Hematopoietic multipotent progenitor cell treated with erythropoietin and hydrocortisone succinate and interleukin-3 and kit ligand, for 6 days (in vitro differentiated cells): ENCODE results near the gene PRDM16.
A peak's percentile ranks its signal among the peaks of the same experiment; 100 is the strongest.

Experiments used
- DNase-seq: peaks from one replicate; pipeline ENCODE4 v3.0.0-alpha.2; 2015

Gene PRDM16

DNA sequence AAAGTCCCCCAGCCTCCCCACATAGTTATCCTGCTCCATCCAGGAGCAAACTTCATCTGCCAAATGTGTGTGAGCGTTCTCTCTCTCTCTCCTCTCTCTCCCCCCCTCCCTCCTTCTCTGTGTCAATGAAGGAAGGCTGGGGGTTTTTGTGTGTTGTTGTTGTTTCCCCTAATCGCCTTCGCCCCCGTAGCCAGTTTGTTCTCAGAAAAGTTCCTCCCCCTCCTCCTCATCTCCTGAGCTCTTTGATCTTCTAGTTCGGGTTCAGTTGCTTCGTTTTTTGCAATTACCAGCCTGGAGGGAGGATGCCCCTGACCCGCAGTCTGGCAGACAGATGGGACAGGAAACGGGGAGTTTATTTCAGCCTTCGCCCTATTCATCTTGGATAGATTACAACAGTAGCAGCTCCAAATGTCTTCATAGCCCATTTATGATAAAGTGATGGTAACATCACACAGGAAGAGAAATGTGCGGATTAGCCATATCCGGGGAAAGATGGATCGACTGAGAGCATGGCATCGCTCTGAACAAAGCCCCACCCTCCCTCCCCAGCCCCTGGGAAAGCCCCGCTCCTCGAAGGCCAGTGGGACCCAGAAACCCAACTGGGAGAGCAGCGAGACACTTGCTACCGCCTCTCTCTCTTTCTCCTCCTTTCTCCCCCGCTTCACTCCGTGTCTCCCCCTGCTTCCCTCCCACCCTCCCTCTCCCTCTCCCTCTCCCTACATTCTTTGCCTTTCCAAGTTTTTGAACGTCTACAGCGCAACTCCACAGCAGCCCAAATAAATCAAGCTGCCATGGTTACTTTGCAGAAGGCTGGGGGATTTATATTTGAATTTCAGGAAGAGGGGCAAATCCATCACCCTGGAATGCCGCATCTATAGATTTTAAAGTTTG is 245.7 kb downstream of the PRDM16 start:
- DNase-seq: no peak

DNA sequence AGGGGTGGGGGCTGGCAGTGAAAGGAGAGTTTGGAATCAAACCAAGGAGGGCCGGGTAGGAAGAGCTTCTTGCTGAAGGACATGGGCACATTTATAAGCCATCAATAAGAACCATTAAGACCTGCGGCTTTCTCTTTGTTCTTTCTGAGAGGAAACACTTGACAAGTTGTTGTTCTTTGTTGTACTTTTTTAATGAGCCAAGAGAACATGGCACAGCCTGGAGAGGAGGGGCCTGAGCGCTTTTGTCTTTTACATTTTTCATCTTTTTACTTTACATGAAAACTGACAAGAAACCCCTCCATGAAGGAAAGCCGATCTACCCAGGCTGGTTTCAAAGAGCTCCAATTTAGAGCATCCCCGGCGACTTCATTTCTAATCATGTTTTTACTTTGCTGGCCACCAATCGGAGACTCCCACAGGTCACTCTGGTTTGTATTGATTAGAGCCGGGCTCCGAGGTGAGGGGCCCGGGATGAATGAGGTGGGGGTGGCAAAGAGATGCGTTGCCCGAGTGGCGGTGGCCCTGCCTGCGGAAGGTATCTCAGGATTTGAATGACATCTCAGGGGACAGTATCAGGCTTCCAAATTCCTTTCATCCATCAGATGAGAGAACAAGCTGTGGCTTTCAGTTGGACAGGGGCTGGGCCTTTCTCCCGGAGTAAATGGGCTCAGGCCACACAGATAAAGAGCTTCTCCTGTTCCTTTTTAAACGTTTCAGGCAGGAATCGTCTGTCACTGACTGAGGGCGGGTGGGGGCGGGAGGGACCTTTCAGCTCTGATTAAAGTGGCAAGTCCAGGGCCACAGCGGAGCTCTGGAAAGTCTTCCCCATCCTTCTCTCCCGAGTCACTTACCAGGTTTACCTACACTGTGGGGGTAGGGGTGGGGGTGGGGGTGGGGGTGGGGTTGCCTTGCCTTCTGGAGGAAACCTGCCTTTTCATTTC is 246.7 kb downstream of the PRDM16 start:
- no peak for DNase-seq

DNA sequence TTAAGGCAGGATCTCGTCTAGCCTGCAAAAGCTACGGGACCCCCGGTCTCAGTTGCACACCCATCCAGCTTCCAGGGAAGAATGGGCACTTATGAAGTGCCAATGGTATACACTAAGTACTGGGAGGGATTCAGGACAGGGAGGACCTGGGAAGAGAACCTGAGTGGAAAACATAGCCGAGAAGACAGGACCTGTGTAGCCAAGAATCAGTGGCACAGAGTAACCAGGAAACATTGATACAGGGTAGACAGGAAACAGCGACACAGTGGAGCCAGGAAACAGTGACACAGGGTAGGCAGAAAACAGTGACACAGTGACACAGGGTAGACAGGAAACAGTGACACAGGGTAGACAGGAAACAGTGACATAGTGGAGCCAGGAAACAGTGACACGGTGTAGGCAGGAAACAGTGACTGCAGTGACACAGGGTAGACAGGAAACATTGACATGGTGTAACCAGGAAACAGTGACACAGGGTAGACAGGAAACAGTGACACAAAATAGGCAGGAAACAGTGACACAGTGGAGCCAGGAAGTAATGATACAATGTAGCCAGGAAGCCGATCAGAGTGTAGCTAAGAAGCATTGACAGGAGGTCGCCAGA is 247.4 kb downstream of the PRDM16 start:
- DNase-seq: peak; percentile 12

DNA sequence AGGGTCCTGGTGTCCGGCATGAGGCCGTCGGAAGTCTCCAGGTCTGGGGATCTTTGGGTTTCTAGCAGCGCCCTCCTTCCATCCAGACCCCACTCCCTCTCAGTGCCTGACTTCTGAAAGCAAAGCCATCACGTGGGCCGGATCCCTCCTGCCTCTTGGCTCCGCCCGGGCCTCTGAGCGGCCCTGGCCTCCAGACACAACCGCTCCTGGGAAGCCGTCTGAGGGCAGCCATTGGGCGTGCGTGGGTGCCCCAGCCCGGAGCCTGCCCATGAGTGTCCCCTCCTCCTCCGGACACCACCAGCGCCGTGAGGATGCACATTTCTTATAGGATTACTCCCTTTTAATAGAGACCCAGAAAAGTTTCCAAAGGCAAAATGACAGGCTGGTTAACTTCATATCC is 248.5 kb downstream of the PRDM16 start:
- no peak for DNase-seq

DNA sequence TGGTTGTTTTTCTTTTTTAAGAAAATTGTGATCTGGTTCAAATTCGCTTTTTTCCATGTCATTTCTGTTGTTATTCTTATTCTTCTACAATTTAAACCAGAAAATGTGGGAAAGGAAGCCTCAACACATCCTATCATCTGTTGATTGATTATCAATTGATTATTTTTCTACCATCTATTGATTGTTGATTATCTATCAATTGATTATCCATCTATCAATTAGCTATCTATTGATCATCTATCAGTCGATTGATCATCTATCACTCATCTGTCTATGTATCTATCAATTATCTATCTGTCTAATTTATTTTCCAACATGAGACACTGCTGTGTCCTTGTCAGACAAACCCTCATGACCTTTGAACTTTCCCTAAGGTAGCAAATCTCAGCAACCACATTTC is 249.3 kb downstream of the PRDM16 start:
- DNase-seq: no peak

DNA sequence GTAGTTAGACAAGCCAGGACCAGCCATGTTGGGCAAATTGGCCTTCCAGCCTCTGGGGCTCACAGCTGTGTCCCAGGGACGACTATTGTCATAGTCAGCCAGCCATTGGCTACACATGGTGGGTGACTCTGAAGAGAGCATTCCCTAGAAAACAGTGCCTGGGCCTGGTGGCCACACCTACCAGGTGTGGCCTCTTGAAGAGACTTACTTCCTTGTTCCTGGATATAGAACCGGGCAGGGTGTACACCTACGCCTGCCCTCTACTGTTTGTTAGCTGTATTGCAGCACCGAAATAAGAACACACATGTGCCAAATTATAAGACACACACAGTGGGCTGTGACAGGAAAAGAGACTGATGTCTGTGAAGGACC is 250.9 kb downstream of the PRDM16 start:
- peak; percentile 84 for DNase-seq

DNA sequence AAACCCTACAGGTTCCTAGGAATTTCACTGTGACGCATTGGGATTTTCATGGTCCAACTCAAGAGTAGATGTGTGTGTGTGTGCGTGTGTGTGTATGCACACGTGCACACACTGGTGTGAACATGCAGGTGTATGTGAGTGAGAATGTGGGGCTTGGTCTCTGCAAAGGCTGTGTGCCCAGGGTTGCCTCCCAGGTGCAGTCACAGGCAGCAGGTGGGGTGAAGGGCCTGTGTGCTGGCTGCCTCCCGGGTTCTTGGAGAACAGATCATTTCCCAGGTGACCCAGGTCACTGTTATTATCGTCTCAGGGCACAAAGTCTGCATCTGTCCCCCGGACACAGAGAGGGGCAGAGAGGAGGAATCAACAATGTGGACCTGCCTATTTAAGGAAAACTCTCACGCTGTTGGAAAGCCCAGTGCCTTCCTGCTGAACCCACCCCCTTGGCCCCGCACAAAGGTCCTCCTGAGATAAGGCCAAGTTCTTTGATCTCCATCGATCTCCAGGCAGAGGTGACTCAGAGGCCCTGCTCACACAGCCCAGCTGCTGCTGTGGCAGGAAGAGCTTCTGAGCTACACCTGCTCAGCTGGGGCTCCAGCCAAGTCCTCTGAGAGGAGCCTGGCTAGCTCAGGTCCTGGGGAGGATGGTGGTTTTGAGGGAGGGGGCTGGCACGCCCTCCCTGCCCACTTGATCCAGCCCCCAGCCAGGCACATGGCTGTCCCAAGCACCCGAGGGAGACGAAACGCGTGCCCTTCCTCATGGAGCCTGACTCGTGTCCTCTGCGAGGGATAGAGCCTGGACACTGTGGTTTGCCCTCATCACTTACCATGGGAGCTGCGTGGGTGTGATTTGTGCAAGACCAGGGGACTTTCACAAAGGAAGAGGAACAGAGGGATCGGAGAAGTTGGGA is 251.5 kb downstream of the PRDM16 start:
- DNase-seq: no peak

DNA sequence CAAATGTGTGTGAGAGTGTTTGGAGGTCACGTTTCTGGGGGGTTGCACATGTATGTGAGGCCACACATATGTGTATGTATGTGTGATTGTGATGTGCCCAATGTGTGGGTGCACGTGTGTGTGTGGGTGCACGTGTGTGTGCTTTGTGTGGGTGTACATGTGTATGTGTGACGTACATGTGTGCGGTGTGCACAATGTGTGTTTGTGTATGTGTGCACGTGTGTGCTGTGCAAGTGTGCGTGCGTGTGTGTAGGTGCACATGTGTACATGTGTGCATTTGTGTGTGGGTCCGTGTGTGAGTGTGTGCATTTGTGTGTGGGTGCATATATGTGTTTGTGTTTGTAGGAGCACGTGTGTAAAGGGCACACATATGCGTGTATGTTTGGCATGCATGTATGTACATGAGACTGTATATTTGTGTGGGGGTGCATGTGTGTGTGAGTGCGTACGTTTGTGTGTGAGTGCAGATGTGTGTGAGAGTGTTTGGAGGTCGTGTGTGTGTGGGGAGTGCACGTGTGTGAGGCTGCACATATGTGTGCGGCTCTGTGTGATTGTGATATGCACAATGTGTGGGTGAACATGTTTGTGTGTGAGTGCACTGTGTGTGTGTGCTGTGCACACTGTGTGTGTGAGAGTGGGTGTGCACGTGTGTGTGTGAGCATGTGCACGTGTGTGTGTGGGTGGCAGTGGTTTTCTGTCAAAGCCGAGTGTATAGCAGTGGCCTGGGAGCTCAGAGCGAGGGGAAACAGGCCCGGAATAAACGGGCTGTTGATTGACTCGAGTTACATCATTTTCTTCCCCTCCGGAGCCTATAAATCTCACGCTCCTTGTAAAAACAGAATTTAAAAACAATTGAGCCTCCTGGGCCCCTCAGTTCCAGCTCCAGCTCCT is 252.8 kb downstream of the PRDM16 start:
- DNase-seq: peak; percentile 14

DNA sequence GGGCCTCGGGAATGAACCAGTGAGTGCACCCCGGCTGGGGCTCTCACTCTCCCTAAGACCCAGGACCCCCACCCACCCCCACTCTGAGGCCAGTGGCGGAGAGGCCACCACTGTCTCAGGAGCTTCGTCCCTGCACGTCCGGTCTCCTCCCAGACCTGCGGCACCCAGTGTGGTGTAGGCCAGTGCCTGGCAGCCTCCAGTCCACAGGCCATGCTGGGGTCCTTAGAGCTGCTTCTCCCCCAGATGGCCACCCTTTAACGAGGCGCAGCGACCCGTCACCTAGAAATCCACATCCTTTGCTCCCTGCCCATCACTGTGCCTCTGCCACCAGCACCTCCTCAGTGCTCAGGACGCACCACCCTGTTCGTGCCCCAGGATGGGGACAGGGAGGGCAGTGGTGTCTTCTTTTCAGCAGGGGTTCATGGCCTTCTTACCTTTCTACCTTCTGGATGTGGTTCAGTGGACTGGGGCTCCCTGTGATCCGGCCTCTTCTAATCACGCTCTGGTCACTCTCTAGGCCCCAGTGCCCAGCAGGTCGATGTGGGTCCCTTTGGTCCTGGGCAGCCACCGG is 253.5 kb downstream of the PRDM16 start:
- no peak for DNase-seq

DNA sequence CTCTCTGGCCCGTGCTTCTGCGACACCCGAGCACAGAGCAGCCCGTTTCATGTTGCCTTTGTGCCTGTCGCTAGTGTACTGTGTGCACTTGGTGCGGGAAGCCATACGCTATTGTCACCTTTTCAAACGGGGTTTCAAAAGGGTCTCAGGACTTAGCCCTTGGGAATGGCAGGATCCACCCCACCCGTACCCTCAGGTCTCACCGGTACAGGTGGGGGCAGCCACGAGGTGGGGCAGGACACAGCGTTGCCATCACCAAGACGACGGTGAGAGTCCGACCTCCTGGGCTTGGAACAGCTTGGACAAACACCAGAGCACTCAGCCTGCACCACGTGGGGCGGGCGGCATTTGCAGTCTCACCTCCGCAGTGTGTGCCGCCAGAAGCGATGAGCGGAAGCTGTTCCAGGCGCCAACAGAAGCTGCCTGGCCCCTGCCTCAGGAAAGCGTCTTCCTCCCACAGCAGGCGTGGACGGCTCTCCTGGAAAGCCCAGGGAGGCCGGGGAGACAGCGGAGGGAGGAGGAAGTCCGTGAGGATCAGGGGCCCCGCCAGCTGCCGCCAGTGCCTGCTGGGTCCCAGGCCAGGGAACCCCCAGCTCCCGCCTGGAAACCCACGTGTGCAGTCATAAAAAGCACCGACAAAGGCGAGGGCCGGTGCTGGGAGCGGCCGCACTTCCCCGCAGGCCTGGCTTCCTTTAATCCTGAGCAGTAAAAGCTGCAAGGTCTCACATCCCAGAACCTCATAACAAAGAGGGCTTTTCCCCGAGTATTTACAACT is 254.2 kb downstream of the PRDM16 start:
- DNase-seq: no peak

DNA sequence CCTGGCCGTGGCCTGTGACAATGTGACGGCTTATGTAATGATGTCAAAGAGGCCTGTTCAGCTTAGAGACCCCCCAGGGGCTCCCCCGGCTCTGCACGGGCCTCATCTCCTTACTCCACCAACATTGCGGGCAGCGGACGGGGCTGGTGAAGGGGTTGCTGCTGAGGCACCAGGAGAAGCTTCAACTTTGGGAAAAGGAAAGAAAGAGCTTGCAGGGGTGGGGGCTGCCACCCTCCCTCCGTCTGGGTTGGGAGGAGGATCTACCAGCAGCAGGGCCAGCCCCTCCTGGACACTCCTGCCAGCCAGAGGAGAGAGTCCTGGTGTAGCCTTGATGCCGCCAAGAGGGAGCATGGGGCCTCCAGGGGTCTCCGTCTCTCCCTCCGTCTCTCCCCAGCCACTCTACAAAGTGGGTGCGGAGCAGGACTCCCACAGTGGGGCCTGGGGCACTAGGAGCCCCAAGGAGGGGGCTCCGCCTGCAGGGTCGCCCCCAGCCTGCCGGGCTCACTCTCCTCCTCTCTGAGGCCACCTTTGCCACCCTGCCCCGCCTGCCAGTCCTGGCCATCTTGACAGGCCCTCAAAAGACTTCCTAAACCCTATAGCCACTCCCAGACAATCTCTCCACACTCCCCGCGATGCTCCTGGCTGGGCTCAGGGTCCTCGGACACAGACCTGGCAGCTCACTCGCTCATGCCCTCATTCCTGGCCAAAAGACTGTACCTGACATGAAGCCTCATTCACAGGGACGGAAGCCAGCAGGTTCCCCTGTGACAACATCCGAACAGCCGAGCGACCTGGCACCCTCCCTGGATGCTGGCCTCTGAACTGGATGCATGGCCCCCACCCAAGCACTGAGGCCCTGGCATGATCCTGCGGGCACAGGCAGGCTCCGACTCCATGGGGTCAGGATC is 255.0 kb downstream of the PRDM16 start:
- DNase-seq: no peak

DNA sequence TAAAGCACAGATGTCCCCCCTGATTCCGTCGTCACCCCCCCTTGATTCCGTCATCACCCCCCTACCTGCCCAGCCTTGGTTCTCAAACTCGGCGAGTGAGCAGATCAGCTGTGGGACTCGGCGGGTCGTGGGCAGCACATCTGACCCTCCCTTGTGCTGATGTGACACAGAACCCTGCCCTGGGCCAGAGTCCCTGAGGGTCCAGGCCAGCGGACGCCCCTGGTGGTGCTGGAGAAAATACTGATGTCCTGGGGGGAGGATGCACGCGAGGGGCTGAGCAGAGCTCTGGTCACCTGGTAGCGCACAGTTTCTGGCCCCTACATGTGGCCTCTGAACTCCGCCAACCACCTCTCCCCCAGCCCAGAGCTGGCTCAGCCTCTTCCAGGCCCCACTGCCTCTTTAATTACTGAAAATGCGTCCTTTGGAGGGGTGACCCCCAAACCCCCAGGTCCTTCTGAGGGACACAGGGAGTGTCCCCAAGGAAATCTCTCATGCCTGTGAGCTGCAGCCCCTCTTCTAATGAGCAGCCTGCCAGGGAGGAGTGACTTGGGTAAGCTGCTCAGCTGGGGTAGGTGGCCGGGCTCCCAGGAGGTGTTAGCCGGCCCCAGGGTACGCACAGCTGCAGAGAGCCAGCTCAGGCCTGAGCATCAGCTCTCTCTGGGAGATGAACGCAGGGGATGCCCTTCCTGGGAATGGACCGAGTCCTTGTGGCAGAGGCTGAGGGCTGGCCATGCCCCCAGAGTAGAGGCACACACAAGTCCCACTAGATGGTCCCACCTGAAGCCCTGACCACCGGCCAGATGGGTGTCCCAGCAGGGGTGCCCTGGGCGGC is 255.9 kb downstream of the PRDM16 start:
- DNase-seq: no peak

DNA sequence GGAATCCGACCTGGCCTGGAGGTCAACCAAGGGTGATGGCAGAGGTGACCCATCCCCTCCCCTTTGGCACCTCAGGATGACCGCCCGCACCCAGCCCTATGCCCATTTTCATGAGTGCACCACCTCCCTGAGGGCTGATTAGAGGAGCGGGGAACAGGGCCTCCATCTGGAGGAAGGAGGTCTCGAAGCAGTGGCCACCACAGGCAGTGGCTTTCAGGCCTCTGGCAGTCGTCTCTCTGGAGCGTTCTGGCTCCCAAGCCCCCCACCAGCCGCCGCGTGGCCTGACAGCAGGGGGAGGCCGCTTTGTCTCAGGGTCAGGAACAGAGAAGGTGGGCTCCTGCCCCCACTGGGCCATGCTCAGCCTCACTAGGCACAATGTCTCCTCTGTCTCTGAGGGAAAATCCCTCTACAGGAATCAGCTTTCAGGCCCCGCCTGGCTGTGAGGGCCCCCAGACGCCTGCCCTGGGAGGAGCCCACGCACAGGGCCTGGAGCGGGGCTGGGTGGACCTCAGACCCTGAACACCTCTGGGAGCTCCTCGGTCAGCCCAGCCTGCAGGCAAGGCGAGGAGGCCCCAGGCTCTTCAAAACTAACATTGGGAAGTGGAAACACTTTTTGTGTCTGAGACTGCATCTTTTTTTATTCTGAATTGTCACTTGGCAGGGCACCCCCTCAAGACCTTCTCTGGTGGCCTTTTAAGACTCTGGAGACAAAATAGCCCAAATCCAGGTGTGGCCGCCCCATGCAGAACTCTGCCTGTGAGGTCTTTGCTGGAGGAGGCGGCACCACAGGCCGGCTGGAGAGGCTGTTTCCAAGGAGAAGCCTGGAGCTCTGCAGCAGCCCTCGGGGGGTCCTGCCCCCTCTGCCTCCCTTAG is 257.7 kb downstream of the PRDM16 start:
- DNase-seq: no peak

DNA sequence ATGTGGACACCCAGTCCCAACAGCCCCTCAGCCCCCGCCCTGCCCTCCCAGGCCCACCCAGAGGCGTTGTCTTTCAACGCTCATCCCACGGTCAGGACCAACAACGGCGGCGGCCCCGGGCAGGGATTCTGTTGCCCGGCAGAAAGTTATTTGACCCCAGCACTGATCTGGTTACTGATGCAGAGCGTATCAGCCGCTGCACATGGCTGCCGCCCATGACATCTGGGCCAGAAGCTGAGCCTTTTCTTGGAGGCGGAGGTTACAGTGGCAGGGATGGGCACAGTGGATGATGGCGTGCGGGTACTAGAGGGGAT is 258.3 kb downstream of the PRDM16 start:
- DNase-seq: no peak

DNA sequence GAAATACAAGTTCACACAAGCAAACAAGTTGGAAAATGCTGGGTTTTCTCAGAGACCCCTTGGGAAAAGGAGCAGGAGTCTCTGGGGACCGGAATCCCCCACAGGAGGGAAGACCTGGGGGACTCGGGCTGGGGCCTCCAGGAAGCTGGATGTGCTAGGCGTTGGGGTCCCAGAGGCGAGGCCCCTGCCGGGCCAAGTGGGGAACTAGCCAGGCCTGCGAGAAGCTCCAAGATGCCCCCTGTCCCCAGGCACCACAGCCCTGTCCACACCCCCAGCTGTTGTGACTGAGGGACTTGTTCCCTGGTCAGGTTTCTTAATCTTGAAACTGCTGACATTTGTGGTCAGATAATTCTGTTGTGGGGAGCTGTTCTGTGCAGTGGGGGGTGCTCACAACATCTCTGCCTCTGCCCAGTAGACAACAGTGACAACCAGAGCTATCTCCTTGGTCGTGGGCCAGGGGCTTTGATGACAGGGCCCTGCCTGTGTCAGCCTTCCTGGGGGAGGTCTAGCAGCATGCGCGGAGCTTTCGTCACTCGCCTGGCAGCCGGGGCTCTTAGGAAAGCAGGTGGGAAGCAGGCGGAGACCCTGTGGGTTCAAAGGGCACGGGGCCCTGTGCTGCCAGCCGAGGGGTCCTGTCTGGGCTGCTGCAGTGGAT is 259.1 kb downstream of the PRDM16 start:
- DNase-seq: peak; percentile 75

DNA sequence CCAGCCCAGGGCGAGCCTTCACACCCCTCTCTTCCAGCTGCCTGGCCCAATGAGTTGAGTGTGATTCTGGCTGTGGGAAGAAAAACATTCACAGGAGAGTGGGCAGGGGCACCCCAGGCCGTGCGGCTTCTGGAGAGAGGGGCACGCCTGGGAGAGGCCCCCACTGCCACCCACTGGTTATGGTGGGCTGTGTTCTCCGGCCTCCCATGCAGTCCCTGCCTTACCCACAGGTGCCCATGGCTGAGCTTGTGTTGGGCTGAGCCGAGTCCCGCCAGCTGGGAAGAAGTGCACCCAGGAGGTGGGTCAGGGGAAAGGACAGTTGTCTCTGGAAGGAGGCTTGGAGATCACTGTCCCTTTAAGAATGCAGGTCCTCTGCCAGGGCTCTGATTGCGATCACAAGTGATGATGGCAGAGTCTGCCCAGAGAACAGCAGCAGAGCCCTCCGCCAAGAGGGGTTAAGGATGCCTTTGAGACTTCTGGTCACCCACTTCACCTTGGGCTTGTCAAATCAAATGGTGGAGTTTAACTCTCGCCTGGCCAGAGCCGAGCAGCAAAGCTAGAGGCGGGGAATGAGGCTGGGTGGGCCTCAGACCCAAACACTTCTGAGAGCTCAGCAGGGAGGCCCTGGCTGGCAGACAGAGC is 260.8 kb downstream of the PRDM16 start:
- peak; percentile 42 for DNase-seq
